Measurements from ENCODE around the gene ZBTB7B.

Gene ZBTB7B

DNA sequence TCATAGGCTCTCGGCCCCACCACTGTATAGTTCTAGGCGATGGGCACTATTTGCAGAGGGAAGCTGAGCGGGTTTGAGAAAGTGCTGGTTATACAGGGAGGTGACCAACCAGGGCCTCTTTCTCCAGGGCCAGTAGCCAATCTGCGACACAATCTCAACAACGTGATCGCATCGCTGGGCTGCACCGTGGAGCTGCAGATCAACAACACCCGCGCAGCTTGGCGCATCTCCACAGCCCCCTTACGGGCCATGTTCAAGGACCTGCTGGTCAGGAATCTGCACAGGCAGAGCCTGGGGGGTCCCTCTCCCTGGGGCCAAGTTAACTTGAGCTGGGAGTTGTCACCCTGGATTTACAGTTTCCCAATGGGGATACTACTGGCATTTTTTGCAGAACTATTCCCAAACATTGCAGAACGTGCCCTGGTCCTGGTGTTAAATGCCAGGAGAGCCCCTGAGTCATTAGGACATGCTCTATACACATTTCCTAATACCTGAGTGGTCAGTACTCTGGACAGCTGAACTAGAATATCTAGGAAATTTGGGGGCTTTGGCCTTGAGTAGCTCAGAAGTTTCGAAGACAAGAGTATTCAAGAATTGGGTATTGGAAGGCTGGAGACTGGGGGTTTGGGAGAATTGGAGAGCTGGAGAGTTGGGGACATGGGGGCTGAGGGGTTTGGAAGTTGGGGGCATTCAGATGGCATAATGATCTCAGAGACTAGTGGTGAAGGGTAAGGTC lies 37.9 kb downstream of the ZBTB7B start:
- FAIRE-seq: no peak

DNA sequence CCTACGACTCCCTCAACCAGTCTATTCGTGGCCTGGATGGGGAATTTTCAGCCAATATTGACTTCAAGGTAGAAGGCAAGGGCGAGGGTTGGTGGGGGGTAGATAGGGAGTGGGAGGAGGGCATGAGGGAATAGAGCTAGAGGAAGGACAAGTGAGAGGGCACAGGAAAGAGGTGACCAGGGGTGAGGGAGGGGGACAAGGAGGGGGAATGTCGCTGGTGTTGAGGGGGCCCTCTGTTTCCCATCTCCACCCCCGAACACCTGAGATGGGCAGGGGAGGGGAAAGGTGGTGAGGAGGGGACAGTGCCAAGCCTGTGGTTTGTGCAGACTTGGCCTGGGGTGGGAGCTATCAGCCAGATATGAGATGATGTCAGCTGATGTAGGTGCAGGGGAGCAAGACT lies 40.2 kb downstream of the ZBTB7B start:
- FAIRE-seq: no peak

- no peak for FAIRE-seq
Measured at GRCh38 chr1:155043301-155043702, 40.7 kb downstream of the ZBTB7B start.

- no peak for FAIRE-seq
Measured at GRCh38 chr1:155043793-155044192, 41.2 kb downstream of the ZBTB7B start.

DNA sequence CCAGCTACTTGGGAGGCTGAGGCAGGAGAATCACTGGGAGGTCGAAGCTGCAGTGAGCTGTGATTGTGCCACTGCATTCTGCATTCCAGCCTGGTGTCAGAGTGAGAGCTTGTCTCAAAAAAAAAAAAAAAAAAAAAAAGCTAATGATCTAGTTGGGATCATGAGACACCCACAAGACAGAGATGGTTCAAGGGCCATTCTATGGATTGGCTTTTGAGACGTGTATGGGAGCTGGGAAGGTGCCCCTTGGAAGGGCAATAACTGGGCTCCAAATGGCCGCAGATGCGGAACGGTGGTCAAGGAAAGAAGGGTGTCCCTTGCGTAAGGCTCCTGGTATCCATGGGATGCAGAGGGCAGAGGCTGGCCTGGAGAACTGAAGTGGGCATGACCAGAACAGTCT lies 41.8 kb downstream of the ZBTB7B start:
- no peak for FAIRE-seq

- FAIRE-seq: no peak
Measured at GRCh38 chr1:155044812-155045657, 42.4 kb downstream of the ZBTB7B start.

GRCh38 chr1:155048449-155049334 lies 46.1 kb downstream of the ZBTB7B start:
- no peak for FAIRE-seq

DNA sequence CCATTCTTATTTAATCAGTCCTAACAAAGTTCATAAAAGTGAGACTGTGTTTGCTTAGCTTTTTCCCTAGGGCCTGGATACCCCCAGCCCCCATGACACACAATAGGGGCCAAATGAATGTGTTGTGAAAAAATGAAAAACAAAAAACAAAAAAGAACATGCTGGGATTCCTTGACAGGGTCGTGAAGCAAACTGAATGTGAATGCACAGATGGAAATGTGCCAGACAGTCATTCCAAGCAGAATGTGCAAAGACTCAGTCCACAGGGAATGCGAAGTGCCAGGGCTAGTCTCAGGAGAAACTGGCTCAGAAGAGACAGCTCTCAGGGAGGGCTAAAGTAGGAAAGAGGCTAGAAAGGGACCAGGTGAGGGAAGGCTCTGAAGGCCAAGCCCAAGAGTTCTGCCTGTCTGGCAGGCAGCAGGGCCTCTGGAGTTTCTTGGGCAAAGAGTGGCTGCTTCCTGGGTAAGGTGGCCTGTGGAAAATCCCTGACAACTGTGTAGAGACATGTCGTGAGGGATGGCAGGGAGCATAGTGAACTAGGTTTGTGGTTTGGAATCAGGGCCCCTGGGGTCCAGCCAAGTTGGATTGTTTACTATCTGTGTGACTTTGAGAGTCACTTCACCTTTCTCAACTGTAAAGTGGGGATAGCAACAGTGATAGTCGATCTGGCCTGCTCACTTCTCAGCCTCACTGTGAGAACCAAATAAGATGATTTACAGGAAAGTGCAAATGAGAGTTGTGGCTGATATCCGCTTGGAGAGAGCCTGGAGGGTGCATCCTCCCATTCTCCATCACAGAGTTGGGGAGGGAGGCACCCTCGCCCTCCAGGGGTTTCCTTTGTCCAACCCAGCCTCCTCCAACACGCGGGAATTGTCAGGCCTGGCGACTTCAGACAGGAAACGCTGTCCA lies 47.3 kb downstream of the ZBTB7B start:
- no peak for FAIRE-seq

GRCh38 chr1:155050560-155051341 lies 48.1 kb downstream of the ZBTB7B start, which contains the start of gene ADAM15:
Gene ADAM15 (plus strand): TSS chr1:155051316. CDS start chr1:155051387, 71 bp downstream.
- no peak for FAIRE-seq

GRCh38 chr1:155051342-155051776 lies 48.8 kb downstream of the ZBTB7B start:
- no peak for FAIRE-seq

GRCh38 chr1:155051777-155052398 lies 49.3 kb downstream of the ZBTB7B start:
- FAIRE-seq: no peak

DNA sequence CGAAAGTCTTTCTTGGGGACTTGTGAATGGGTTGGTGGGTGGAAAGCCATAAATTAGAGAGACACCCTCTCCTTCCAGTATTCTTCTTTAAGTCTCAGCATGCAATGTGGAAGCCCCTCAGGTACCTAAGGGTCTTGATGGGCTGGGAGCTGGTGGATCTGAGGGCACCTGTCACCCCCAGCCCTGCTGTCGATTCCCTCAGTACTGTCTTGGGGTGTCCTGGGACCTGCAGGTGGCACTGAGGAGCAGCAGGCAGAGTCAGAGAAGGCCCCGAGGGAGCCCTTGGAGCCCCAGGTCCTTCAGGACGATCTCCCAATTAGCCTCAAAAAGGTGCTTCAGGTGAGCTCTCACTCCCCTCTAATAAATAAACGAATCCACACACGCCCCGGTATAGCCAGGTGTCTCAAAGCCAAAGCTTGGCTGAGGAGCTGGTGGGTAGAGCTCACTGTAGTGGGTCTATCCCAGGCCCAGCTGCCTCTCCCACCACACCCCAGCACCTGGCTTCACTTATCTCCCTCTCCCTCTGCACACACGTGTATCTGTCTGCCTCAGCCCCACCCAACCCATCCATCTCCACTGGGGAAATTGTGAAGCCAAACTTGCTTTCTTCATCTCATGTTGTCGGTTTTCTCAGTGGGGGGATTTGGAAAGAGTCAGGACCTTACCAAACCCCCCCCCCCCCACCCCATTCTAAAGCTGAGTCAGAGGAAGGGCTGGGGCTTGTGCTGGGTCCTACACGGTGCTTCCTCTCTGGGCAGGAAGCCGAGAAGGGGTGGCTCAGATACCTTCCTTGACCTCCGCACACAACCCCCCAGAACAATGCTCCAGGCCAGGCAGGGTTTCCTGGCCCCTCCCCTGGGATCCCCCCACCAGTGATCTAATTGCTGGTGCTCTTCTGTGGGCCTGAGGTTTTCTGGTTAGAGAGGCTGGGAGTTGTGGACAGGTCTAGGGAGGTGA lies 50.1 kb downstream of the ZBTB7B start:
- no peak for FAIRE-seq

GRCh38 chr1:155053531-155054105 lies 51.0 kb downstream of the ZBTB7B start:
- FAIRE-seq: no peak

DNA sequence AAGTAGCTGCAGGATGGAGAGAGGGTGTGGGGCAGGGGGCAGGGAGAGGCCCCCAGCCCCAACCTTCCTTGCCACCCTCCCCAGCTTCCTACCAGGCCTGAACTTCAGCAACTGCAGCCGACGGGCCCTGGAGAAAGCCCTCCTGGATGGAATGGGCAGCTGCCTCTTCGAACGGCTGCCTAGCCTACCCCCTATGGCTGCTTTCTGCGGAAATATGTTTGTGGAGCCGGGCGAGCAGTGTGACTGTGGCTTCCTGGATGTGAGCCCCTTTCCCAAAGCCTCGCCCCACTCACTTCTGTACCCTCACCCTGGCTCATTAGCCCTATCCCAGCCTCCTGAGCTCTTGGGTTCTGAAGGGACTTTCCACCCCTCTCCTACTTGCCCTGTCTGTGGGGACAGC lies 54.5 kb downstream of the ZBTB7B start:
- no peak for FAIRE-seq

DNA sequence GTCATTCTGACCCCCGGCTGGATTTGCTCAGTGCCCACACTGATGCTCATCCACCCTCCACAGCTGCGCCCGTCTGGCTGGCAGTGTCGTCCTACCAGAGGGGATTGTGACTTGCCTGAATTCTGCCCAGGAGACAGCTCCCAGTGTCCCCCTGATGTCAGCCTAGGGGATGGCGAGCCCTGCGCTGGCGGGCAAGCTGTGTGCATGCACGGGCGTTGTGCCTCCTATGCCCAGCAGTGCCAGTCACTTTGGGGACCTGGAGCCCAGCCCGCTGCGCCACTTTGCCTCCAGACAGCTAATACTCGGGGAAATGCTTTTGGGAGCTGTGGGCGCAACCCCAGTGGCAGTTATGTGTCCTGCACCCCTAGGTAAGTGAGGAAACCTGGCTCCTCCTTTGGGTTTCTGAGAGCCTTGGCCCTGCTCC lies 55.2 kb downstream of the ZBTB7B start:
- no peak for FAIRE-seq

DNA sequence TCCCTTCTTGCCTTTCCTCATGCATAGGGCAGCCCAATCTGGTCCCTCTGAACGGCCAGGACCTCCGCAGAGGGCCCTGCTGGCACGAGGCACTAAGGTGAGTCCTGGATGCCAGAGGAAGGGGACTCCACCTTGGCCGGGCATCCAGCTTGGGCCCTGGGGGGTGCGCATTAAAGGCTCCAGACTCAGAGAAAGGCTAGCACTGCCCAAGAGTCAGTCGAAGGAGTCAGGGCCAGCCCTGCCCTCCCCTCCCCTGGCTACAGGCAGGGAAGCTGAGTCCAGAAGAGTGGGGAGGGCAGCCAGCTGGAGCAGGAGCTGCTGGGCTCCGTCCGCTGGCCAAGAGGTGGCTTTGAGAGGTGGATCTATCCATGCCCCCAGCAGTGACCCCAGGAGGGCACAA lies 58.1 kb downstream of the ZBTB7B start:
- FAIRE-seq: no peak

DNA sequence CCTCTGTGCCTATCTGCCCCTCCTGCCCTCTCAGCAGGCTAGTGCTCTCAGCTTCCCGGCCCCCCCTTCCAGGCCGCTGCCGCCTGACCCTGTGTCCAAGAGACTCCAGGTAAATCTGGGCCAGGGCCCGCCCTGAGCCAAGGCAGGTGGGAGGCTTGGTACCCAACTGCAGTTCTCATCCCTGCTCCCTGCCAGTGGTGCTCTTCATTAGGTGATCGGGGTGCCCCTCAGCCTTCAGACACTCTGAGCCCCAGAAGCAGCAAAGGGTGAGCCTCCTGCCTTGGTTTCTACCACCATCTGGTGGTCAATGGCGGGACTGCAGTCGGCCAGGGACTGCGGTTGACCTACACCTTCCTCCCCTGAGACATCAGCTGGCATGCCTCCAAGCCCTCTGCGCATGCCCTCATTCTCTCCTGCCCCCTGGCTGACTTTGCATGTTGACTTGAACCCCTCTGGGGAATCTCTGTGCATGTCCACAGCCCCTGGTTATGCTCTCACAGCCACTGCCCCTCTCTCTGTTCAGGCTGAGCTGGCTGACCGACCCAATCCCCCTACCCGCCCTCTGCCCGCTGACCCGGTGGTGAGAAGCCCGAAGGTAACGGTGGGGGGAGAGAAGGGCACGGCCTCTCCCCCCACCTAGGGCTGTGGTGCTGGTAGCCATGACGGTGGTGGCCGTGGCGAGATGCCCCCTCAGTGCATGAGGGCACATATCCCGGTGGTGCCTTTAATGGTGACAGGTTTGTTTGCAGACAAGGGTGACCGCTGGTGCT lies 59.0 kb downstream of the ZBTB7B start:
- no peak for FAIRE-seq

DNA sequence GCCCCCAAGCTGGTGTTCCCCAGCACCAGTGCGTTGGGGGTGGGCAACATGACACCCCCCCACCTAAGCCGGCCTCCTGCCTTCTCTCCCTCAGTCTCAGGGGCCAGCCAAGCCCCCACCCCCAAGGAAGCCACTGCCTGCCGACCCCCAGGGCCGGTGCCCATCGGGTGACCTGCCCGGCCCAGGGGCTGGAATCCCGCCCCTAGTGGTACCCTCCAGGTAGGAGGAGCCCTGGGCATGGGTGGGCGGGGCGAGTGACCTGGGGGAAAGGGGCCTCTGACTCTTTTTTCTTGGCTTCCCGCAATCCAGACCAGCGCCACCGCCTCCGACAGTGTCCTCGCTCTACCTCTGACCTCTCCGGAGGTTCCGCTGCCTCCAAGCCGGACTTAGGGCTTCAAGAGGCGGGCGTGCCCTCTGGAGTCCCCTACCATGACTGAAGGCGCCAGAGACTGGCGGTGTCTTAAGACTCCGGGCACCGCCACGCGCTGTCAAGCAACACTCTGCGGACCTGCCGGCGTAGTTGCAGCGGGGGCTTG lies 59.6 kb downstream of the ZBTB7B start:
- no peak for FAIRE-seq

Measured in colon (tissue), 2 donors.